Sciatic nerve (tissue), 2 donors: Measurements from ENCODE around the gene FAM43B. TPM values are rescaled to one million over a fixed set of nuclear protein-coding genes. Genes with fewer than 3 reads are reported as not detected.

Experiments used
- ATAC-seq: fragments of 200-7000 bp; cut with Tn5 transposase; one replicate; pipeline ENCODE4 v1.9.1; 2020; ENCODE audit warnings: mild to moderate bottlenecking, moderate library complexity
- DNase-seq: peaks from one replicate; pipeline ENCODE4 v3.0.0-alpha.2; 2020; ENCODE audit warnings: low spot score
- intact Hi-C: fragments of 100-400 bp; cut with DNase I; formaldehyde crosslinking; loops from one replicate; pipeline ENCODE4 v1.14.2; 2022
- total RNA-seq: library from RNA; stranded (reverse); fragmentation: NEBNext Ultra II Directional; extraction: Animal tissue kit (Norgen Biotek cat#: 25700); gene quantifications from one replicate; pipeline ENCODE4 v1.2.1, GENCODE V29; 2021
- donor health status: DM: no; HTN: no; CAD: no.
- donor health status: DM: no; HTN: no; CAD: no.

The FAM43B gene
- total RNA-seq, 1 donor from 2014 or later = 0.18 TPM

DNA sequence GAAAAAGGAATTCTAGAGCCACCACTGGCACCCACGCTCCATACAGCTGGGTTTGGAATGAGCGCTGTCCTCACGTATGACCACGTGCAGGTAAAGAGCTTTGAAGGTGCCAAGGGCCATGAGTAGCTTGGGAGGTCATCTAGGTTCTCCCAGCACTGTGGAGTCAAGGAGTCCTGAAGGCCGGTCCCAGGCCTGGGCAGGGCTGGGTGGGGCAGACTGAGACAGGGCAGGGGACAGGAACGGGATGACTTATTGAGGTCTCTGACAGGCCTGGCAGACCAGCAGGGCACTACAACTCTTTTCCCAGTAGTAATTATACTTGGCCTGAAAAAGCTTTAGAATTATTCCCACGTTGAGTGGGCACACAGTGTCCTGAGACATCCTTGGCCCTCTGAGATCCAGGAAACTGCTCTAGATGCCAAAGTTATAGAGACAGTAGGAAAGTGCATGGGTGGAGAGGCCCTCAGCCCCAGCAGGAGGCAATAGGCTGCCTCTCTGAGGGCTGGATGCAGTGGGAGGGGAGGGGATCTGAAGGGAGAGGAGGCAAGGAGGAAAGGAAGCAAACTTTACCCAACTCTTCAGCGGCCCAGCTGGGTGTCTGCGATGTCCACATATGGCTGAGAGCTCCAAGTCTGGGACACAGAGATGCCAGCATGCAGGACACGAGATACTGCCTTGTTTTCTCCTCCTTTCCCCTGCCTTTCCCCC is 34.7 kb downstream of the FAM43B start:
- intact Hi-C loops = no loop called here
- ATAC-seq (no peak), DNase-seq (no peak)

DNA sequence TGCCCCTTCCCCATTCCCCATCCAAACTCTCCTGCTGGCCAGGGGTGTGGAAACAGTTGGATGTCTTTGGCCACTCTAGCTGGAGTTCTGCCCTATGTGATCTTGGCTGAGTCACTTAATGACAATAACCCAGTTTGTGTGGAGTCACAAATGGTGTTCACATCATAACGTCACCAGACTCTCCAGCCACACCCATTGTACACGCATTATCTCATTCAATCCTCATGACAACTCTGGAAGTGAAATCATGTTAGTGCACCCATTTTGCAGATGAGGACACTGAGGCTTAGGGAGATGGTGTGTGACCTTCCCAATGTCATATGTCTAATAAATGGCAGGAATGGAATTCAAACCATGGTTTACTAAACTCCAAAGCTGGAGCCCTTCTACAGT is 35.3 kb downstream of the FAM43B start:
- no peak for DNase-seq
- intact Hi-C loops = no loop called here

DNA sequence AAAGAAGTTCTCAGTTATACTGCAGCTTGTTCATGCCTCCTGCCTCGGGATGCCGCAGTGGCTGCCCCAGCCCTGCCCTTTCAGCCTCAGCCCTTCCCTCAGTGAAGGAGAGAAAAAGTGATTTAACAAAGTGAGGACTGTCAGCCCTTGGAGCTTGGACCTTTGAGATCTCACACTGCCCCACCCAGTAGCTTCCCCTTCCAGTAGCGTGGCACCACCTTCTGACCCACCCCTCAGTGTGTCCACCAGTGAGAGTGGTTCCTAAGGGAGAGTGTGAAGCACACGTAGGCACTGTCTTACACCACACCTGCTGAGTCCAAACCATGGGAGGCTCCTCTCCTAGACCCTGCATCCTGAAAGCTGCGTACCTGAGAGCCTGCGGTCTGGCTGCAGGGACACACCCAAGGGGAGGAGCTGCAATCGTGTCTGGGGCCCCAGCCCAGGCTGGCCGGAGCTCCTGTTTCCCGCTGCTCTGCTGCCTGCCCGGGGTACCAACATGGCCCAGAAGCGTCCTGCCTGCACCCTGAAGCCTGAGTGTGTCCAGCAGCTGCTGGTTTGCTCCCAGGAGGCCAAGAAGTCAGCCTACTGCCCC is 36.4 kb downstream of the FAM43B start, which contains the start of gene CDA:
CDA (plus strand) TSS at position 464 of the 592 bp plus-strand sequence; CDS start at position 497, 33 bp downstream.
- intact Hi-C loops = no loop called here
- no peak for DNase-seq
- no peak for ATAC-seq

More for the DNA sequence above, 35.3 kb downstream of the FAM43B start:
- peak; percentile 24 for ATAC-seq

DNA sequence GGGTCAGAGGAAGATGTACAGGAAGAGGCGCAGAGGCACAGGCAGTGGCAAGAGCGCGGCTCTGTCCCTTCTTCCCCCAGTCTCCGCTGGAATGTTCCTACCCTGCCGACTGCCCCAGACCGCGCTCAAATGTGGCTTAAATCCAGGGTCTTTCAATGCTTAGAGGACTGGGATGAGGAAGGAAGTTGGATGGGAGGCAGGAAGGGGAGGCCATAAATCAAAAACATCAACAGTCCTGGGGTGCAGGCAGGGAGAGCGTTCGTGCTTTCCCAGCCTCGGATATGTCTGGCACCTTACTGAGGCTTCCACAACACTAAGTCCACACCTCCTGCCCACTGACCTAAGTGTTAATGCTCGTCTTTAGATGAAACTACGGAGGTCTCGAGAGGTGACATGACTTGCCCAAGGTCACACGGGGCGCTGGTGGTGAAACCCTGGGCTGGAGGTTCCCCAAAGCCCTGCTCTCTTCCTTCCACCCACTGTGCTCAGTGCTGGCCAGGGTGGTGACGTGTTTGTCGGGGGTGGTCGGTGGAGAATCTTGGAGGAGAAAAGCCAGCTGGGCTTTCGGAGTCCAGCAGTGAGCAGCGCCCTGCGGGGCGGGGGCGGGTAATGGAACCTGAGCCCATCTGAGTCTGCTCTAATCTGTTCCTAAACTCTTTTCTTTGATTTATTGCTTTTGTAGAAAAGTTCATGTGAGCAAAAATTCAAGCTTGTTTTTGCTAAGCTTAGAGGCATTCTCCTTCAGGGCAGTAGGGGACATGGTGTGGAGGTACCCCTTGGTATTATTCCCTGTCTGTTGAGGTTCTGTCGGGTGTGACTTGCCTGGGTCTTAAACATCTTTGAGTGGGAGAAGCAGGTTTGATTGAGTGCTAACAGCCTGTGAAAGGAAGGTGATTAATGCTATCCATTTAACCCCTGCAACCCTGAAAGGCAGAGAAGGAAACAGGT is 37.2 kb downstream of the FAM43B start:
- peak; percentile 45 for ATAC-seq
- intact Hi-C loops = no loop called here

DNA sequence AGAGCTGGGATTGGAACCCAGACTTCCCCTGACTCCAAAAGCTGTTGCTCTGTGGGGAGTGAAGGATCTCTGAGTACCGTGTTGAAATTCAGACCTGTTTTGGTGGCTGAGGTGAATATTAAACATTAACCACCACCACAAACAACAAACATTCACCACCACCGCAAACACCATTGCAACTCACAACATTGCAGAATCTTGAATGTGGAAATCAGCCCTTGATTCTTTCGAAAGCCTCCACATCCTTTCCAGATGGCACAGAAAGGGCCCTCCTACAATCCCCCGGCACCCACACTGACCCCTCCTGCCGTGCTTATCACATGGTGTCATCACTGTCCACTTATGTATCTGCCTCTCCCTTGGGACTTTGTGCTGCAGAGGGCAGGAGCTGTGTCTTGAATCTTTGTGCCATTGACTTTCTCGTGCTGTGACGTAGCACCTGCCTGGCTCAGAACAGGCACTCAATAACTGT is 38.0 kb downstream of the FAM43B start:
- ATAC-seq (no peak), DNase-seq (no peak)
- intact Hi-C loops = no loop called here

More for the DNA sequence above, 37.2 kb downstream of the FAM43B start:
- DNase-seq = no peak

DNA sequence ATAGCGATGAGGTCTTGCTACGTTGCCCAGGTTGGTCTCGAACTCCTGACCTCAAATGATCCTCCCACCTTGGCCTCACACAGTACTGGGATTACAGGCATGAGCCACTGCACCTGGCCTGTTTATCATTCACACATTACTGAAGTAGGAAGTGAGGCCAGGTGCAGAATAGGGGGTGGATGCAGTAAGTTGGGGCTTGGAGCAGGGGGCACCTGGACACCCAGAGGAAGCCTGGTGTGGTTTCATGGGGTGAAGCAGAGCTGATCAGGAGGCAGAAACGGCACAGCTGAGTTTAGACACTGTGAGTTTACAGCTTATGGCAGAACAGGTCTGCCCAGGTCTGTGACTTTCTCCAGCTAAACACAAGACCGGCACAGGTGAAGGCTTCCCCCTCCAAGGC is 41.4 kb downstream of the FAM43B start:
- ATAC-seq (no peak), DNase-seq (no peak)
- intact Hi-C loops = no loop called here

DNA sequence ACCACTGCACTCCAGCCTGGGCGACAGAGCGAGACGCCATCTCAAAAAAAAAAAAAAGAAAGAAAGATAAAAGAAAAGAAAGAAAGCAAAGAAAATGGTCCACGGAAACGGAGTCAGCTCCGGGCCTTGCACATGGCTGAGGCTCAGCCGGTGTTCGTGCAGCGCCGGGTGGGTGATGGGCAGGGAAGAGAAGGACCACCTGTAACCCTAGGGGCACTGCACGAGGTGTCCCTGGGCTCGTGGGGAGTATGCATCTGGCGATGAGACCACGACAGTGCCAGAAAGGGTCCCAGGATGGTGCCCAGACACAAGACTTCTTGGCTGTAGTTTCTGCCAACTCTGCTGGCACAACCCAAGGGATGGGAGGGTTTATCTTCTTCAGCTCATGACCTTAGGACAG is 42.4 kb downstream of the FAM43B start:
- ATAC-seq (no peak), DNase-seq (no peak)
- intact Hi-C loops = no loop called here

DNA sequence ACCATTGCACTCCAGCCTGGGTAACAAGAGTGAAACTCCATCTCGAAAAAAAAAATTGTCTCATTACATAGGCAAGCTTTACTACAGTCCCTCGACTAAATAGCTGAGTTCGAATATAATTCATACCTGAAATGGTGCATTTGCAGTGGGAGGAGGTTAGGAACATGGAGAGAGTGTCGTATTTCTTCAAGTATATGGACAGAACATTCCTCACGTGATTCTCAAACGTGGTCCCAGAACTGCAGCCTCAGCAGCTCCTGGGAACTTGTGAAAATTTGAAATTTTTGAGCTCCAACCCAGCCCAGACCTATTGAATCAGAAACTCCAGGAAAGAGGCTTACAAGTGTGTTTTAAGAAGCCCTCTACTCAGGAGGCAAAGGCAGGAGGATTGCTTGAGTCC is 43.7 kb downstream of the FAM43B start:
- intact Hi-C loops = no loop called here
- no peak for ATAC-seq
- no peak for DNase-seq

DNA sequence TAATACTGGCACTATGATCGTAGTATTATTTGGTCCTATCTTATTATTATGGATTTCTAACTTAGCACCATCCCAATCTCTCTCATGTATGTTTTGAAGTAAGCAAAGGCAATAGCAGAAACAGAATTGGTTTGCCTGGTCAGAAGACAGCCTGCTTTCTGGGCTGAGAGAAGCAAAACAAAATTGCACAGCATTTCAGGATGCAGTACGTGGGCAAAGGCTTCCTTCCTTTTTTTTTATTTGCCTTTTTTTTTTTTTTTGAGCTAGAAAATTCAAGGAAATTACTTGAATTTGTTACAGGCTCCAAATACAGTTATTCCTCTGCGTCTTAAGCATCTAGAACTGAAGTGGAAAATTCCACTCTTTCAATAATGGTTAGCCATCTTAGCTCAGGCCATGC is 45.3 kb downstream of the FAM43B start:
- intact Hi-C loops = no loop called here
- ATAC-seq = no peak
- no peak for DNase-seq

DNA sequence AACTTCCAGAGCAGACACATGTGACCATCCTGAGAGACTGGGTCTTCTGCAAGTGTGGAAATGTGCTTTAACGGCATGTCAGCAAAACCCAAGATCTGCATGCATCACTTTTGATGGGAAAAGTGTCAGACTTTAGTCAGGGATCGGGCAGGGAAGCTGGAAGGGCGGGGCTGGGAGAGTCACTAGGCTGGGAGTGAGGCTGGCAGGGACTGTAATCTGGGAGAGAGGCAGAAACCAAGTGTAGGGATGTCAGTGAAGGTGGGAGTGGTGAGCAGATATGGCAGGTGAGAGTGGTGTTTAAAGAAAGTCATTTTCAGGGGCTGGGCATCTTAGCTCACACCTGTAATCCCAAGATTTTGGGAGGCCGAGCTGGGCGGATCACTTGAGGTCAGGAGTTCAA is 47.8 kb downstream of the FAM43B start:
- intact Hi-C loops = no loop called here
- ATAC-seq (no peak), DNase-seq (no peak)

DNA sequence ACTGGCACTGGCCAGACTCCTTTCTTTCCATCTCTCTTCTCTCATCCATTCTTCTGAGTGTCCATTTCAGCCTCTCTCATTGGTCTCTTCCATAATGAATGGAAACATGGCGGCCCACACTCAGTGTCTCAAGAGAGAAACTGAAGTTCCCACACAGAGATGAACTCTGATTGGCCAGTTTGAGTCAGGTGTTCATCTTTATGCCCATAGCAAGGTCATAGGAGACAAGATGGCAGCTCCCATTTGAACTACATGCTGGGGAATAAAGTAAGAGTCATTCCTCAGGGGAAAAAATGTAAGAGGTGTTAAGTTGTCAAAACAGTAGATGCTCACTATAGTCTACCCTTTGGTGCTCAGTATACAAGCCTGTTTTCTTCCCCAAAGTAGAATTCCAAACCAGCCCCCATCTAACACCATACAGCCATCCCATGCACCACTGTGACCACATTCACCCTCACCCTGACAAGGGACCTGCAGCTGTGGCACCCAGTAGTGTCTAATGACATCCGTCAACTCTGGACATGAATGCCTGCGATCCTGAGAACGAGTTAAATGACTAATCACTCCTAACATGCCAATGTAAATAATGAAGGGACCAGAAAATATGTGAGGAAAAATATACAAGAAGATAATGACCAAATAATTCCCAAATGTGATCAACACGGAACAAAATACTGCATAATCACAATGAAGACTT is 48.9 kb downstream of the FAM43B start:
- intact Hi-C loops = no loop called here
- no peak for DNase-seq
- ATAC-seq = no peak

DNA sequence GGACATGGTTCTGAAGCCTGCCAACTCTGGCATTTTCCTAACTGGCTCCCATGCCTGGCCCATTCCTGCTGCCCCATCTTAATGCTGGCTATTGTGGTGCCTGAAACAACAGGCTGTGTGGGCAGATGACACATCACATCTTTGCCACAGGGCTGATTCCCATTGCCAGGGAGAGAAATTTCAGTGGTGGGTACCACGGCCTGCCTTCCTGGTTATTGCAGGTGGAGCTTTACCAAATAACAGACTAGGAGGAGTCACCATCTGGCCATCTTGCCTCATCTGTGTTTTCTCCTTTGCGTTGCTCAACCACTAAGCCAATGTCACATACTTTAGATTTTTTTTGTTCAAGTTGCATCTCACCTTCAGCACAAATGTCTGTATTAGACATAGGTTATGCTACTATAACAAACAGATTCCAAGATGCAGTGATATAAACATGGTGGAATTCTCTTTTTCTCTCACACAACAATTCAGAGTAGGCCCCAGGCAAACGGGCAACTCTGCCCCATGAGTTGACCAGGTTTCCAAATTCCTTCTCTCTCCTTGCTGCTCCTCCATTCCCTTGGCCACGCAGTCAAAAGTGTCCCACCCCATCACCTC is 50.6 kb downstream of the FAM43B start:
- ATAC-seq = no peak
- intact Hi-C loops = no loop called here
- no peak for DNase-seq

DNA sequence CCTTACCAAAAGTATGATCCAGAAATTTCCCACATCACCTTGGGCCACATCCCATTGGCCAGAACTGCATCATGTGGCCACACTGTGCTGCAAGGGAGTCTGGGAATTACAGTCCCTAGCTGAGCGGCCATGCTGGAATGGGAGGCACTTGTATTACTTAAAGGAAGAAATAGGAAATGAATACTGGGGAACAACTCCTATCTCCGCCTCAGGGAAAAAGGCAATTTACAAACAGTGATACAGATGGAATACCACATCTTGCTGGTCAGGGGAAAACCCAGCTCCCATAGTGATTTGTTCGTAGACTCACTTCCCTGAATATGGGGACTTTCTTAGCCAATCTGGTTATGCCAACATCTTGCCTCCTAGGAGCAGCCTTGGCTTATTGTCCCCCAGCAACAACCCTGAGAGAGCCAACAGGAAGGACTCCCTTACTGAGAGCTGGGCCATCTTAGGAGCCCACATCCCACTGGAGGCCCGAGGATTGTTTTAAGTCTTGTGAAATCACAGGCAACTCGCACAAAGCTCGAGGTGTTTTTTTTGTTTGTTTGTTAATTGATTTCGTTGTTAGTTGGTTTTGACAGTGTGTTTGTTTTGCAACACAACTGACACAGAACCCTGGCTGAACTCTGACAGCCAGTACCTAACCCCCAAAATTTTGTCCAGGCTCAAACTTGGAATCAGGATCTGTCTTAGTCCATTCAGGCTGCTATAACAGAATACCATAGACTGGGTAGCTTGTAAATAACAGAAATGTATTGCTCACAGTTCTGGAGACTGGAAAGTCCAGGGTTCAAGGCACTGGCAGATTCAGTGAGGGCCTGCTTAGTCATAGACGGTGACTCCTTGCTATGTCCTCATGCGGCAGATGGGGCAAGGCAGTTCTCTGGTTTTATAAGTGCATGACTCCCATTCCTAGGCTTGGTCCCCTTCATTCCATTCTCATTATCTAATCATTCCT is 51.4 kb downstream of the FAM43B start:
- DNase-seq (no peak), ATAC-seq (no peak)
- intact Hi-C loops = no loop called here

Other genes starting within 250 kb of the FAM43B start
- 8.2 TPM for gene CAMK2N1, start 66.4 kb upstream of the FAM43B start, total RNA-seq
- gene MUL1, start 44.4 kb upstream of the FAM43B start, total RNA-seq = 20.6 TPM
- 4.3 TPM for gene CDA, start 36.5 kb downstream of the FAM43B start, total RNA-seq
- gene PINK1, start 80.9 kb downstream of the FAM43B start, total RNA-seq = 72.3 TPM
- gene DDOST, start 108.8 kb downstream of the FAM43B start, total RNA-seq = 103 TPM
- gene KIF17, start 165.4 kb downstream of the FAM43B start, total RNA-seq = 2.4 TPM
- not detected for gene SH2D5, start 180.1 kb downstream of the FAM43B start, total RNA-seq
- 284 TPM for gene HP1BP3, start 234.7 kb downstream of the FAM43B start, total RNA-seq